NB4 (cell line): Measurements from ENCODE around the gene PLEKHH3.

Experiments
- DNase-seq: peaks from one replicate; pipeline ENCODE4 v3.0.0; 2010; ENCODE audit warnings: low read depth
- H3K4me3 ChIP-seq: one replicate; pipeline ENCODE4 v1.5.1; 2011; ENCODE audit warnings: mild to moderate bottlenecking, low read depth, low read length, moderate library complexity
- CTCF ChIP-seq: IDR thresholded peaks from one replicate; pipeline ENCODE4 v1.5.1; 2012; ENCODE audit warnings: low read depth, low read length
- MAX ChIP-seq: IDR thresholded peaks from 2 replicates; pipeline ENCODE4 v1.6.1; 2011; ENCODE audit warnings: low read depth, low read length
- MYC ChIP-seq: IDR thresholded peaks from 2 replicates; pipeline ENCODE4 v1.6.1; 2011; ENCODE audit warnings: low read depth, low read length
- POLR2A ChIP-seq: IDR thresholded peaks from 2 replicates; pipeline ENCODE4 v1.6.1; 2011; ENCODE audit warnings: mild to moderate bottlenecking; ENCODE audit not compliant: insufficient read length; ENCODE audit errors: extremely low read depth

Gene PLEKHH3

GRCh38 chr17:42681976-42682721 is 5.4 kb upstream of the PLEKHH3 start, which contains the start of gene CNTNAP1:
CNTNAP1 (plus strand) TSS chr17:42682531; CDS start chr17:42682830, 299 bp downstream.
- no peak for DNase-seq
- TF ChIP-seq CTCF (no peak), MYC (no peak), POLR2A (peak; percentile 9), MAX (no peak)
- H3K4me3 ChIP-seq = peak within 1 kb of the TSS; percentile 40

GRCh38 chr17:42680331-42680808 is 3.6 kb upstream of the PLEKHH3 start:
- DNase-seq = peak; percentile 62
- TF ChIP-seq POLR2A = no peak
- TF ChIP-seq MAX = no peak
- TF ChIP-seq MYC = no peak
- TF ChIP-seq CTCF = no peak
- H3K4me3 ChIP-seq = peak overlapping the region; percentile 28

GRCh38 chr17:42679492-42680330 is 2.9 kb upstream of the PLEKHH3 start:
- peak overlapping the region; percentile 48 for H3K4me3 ChIP-seq
- peak; percentile 90 for DNase-seq
- TF ChIP-seq POLR2A = peak; percentile 42
- TF ChIP-seq CTCF = peak; percentile 76
- peak; percentile 86 for TF ChIP-seq MYC
- peak; percentile 85 for TF ChIP-seq MAX

GRCh38 chr17:42678951-42679491 is 2.2 kb upstream of the PLEKHH3 start:
- peak overlapping the region; percentile 78 for H3K4me3 ChIP-seq
- TF ChIP-seq MAX (no peak), MYC (0 out of 2 replicates have a peak, but pooled peaks have one; percentile 22)
- DNase-seq = peak; percentile 68

GRCh38 chr17:42677921-42678781 is 1.4 kb upstream of the PLEKHH3 start:
- DNase-seq = peak; percentile 95
- peak overlapping the region; percentile 78 for H3K4me3 ChIP-seq
- TF ChIP-seq MAX (peak; percentile 91), CTCF (no peak), MYC (peak; percentile 93), POLR2A (peak; percentile 91)
